NCI-H1694 treated with DMSO at 0.1 percent for 48 hours (cell line): Measurements from ENCODE around the gene BCL2L2.
"Not testable (repeated sequence)": the region's sequence is repeated elsewhere in the genome, so short reads cannot be mapped to it uniquely, and the experiment has no call there.

Experiments used
- DNase-seq: peaks from one replicate; lab custom pipeline; 2025; lab: John Stamatoyannopoulos, UW

The BCL2L2 gene

GRCh38 chr14:23306412-23307145 lies at the start of gene BCL2L2:
Gene BCL2L2 (plus strand): TSS chr14:23306833. CDS start chr14:23307768, 935 bp downstream.
- DNase-seq = peak; percentile 72

DNA sequence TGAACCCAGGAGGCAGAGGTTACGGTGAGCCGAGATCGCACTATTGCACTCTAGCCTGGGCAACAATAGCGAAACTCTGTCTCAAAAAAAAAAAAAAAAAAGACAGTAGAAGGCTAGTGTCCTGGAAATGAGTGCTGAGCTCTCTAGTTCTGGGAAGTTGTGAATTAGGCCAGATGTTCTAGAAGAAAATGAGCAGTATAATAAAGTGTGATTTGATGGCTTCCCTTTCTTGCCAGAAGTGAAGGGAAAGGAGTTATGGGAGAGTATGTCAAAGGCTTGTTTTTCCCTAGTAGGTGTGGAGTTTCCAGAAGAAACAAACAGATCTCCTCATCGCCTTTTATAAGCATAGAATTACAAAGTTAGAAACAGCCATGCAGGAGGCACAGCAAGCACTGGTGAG lies 48.4 kb upstream of the BCL2L2 start:
- no peak for DNase-seq

DNA sequence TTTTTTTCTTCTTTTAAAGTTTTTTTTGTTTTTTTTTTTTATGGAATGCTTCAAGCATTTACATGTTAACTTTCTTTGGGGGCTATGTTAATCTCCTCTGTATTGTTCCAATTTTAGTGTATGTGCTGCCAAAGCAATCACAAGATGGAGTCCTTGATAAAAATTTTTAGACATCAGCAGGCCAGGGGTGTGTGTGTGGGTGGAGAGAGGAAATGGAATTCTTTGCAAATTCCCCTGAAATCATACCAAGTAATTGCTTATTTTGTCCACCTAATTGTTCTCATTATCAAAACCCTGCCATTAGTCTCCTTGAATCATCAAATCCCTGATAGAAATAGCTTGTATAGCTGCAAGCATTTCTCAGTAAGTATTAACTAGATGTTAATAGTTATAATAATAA lies 47.2 kb upstream of the BCL2L2 start:
- no peak for DNase-seq

- not testable (repeated sequence) for DNase-seq
Measured at GRCh38 chr14:23260849-23261248, 45.8 kb upstream of the BCL2L2 start.

DNA sequence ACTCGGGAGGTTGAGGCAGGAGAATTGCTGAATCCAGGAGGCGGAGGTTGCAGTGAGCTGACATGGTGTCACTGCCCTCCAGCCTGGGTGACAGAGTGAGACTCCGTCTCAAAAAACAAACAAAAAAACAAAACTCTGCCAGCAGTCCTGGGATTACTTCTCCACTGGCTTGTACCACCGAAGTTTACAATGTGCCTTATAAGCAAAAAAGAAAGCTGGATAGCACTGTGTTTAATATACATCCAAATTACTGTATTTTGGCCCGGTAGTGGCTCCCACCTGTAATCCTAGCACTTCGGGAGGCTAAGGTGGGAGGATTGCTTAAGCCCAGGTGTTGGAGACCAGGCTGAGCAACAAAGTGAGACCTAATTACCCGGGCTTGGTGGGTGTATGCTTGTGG lies 37.4 kb upstream of the BCL2L2 start:
- no peak for DNase-seq

DNA sequence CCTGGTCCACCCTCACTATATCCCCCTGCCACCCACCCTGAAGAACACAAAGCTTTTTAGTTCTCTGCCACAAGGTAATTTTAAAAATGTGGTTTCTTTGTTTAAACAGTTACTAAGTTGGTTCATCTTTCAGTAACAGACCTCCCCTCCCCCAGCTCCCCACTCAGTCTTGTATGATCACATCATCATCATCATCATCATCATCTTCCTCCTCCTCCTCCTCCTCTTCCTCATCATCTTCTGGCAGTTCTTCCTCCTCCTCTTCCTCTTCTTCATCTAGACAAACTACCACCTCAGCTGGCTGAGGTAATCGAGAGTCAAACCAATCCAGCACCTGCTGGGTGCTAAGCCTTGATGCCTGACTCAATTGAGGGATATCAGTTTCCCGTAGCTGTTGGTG lies 31.2 kb upstream of the BCL2L2 start:
- no peak for DNase-seq

DNA sequence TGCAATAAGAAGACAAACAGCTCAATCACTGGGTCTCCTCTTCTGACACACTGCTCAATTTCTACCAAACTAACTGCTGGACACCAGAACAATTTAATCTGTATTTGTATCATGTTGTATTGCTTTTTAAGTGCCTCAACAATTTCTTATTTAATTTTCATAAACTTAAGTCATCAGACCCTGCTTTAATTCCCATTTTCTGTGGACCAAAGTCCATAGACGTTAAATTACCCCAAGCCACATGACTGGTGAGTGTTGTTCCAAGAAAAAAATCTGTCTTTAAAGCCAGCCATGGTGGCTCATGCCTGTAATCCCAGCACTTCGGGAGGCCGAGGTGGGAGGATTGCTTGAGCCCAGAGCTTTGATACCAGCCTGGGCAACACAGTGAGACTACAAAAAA lies 29.4 kb upstream of the BCL2L2 start:
- DNase-seq = no peak

- not testable (repeated sequence) for DNase-seq
Measured at GRCh38 chr14:23277928-23278327, 28.7 kb upstream of the BCL2L2 start.

DNA sequence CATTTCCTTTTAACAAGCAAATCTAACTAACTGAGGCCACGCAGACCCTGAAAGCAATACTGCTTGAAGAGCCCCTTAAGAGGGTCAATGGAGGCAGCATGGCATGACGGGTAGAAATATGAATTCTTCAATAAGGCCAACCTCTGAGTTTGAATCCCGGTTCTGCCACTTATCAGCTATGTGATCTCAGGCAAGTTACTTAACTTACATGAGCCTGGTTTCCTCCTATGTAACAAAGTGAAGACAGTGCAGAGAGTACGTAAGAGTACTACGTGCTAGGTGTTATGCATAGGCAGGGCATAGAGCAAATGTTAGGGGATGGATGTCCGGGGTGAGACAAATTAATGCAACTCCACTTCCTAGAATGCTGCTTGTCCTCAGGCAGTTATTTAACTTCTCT lies 25.4 kb upstream of the BCL2L2 start:
- DNase-seq = no peak

DNA sequence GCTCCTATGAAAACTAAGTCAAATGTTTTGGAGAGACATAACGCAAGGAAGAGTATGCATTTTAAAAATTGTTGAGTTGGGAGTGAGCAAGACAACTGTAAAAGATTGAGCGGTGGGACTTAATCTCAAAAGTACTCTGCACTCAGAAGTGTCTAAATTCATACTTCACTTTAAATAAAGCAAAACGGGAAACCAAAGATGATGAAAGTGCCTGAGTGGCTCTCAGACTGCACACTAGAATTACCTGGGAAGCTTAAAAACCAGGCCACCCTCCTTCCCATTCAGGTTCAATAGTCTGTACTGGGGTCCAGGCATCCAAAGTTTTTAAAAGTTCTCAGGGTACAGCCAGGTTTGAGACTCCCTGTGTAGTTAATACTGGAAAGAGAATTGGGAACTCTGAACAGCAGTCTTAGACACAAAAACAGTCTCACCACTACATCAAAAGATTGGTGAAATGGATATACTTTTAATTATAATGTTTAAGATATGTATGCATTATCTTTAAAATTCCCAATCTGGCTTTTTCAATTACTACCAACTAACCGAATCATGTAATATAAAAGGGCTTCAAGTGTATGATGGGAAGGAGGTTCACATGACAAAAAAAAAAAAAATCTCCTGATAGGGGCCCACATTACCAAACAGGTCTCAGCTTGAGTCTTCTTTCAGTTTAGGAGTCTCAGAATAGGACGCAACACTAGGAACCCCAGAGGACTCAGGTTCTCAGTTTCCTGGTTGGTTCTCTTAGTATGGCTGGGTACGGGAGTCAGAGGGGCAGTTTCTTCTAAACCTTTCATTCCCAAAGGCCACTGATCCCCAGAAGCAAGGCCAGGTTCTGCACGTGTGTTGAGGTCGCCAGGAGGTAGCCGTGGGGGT lies 21.7 kb upstream of the BCL2L2 start:
- no peak for DNase-seq

GRCh38 chr14:23285530-23286019 lies 21.1 kb upstream of the BCL2L2 start:
- no peak for DNase-seq

DNA sequence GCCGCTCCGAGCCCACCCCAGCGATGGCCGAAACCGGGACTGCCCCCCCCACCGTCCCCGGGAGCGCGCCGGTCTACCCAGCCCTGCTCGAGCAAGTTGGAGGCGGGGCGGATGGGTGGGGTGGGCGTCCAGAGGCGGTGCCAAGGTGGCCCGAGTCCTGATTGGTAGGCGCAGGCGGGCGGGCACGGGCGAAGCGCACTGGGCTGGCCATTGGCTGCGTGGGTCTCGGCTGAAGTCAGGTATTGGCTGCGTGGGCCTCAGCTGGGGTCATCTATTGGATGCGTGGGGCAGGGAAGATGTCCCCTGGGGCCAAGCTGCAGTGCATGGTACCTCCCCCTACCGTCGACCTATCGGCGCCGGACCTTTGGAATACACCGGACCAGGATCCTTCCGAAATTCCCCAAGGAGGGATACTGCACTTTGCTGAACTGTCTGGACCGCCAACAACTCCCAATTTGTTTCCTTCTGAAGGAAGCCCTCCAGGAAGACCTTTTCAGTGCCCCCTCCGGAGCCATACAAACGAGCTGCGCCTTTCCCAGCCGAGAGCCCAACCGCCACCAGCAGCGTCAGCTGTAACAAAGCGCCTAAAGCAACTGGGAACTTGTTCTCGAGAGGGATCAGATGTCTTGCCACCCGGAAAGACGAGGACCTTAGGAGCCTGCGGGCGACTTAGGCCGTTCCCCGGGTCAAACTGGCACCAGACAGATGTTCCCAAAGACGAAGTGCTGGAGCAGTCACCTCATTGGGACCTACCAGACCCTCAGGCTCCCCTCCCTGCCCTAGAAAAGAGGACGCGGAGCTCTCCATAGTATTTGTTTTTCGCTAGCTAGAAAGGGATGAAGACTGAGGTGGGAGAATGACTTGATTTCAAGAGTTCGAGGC lies 20.4 kb upstream of the BCL2L2 start, which contains the start of gene HOMEZ:
Gene HOMEZ (minus strand): TSS at position 113 of the 882 bp plus-strand sequence. CDS start 180 bp downstream, outside the sequence.
- peak; percentile 98 for DNase-seq

DNA sequence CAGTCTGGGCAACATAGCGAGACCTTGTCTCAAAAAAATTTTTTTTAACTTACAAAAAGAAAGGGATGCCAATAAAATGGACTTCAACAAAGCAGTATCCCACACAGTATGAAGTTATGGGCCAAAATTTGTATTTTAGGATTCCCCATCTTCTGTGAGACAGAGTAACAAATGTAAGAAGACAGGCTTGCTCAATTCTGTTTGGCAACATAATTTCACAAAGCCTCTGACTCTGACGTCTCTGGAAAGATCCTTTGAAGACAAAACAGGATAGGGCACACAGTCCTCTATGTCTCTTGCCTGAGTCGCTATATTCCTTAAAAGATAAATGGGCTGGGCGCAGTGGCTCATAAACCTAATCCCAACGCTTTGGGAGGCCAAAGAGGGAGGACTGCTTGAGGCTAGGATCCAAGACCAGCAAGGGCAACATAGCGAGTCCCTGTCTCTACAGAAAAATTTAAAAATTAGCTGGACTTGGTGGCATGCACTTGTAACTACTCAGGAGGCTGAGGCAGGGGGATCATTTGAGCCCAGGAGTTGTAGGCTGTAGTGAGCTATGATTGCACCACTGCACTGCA lies 19.6 kb upstream of the BCL2L2 start:
- no peak for DNase-seq

- DNase-seq = peak; percentile 76
Measured at GRCh38 chr14:23294734-23295561, 11.7 kb upstream of the BCL2L2 start.

- DNase-seq = no peak
Measured at GRCh38 chr14:23296012-23296777, 10.4 kb upstream of the BCL2L2 start.

DNA sequence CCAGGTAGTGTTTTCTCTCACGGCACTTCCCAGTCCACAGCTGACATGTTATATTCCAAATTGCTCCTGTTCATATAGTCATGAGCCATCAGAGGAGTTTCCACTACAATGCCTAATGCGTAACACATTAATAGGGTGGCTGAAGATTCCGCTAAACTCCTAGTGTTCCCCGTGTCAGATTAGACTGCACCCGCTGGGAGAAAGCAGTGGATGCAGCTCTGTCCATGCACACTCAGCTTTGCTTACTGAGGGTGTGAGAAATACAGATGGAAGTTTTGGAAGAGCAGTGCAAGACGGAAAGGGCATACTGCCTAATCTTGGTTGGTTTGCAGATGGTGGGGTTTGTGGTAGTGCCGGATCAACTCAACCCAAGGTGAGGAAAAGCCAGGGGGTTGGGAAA lies 9.5 kb upstream of the BCL2L2 start:
- DNase-seq = no peak

- DNase-seq = no peak
Measured at GRCh38 chr14:23297611-23298277, 8.9 kb upstream of the BCL2L2 start.

GRCh38 chr14:23299211-23299957 lies 7.2 kb upstream of the BCL2L2 start:
- peak; percentile 63 for DNase-seq
